IPS-20b (cell line): ENCODE results near the gene RAB25.
A peak's percentile ranks its signal among the peaks of the same experiment; 100 is the strongest.

Experiments used
- H3K27ac ChIP-seq: one replicate; pipeline ENCODE4 v1.5.1; 2013; ENCODE audit warnings: low read length
- H3K27me3 ChIP-seq: 2 replicates; pipeline ENCODE4 v1.6.1; 2013; ENCODE audit warnings: mild to moderate bottlenecking, low read length, inconsistent platforms; ENCODE audit not compliant: insufficient read depth
- H3K36me3 ChIP-seq: 2 replicates; pipeline ENCODE4 v1.6.1; 2013; ENCODE audit warnings: low read depth, mild to moderate bottlenecking, inconsistent platforms, low read length, moderate library complexity; ENCODE audit not compliant: insufficient read depth
- H3K4me1 ChIP-seq: 2 replicates; pipeline ENCODE4 v1.6.1; 2013; ENCODE audit warnings: mild to moderate bottlenecking, control low read depth, inconsistent platforms, low read length, moderate library complexity; ENCODE audit not compliant: insufficient read depth
- H3K4me3 ChIP-seq: 2 replicates; pipeline ENCODE4 v1.5.1; 2013; ENCODE audit warnings: mild to moderate bottlenecking, low read length, inconsistent platforms
- H3K9ac ChIP-seq: 2 replicates; pipeline ENCODE4 v1.6.1; 2013; ENCODE audit warnings: low read depth, mild to moderate bottlenecking, inconsistent platforms, low read length, moderate library complexity
- H3K9me3 ChIP-seq: 2 replicates; pipeline ENCODE4 v1.6.1; 2013; ENCODE audit warnings: mild to moderate bottlenecking, low read depth, low read length, inconsistent platforms; ENCODE audit not compliant: insufficient read depth

Gene RAB25

GRCh38 chr1:156081180-156081916 is 20.4 kb downstream of the RAB25 start:
- Histone ChIP-seq H3K9ac (peak overlapping the region; percentile 98), H3K27ac (peak overlapping the region; percentile 95)

GRCh38 chr1:156081917-156082308 is 21.0 kb downstream of the RAB25 start:
- peaks cover 26% of the 10 kb centered on the region for H3K36me3 ChIP-seq
- H3K27me3 ChIP-seq, result no peaks in the 10 kb centered on the region
- H3K4me3 ChIP-seq, result peak overlapping the region; percentile 99
- no peaks in the 10 kb centered on the region for H3K9me3 ChIP-seq
- peak overlapping the region; percentile 86 for H3K27ac ChIP-seq
- peak overlapping the region; percentile 89; the same call in 1 of the 2 replicates for H3K9ac ChIP-seq
- peaks cover 44% of the 10 kb centered on the region for H3K4me1 ChIP-seq

More at GRCh38 chr1:156081180-156081916, 20.4 kb downstream of the RAB25 start:
- H3K27me3 ChIP-seq, result no peaks in the 10 kb centered on the region
- H3K9me3 ChIP-seq, result no peaks in the 10 kb centered on the region
- H3K36me3 ChIP-seq, result peaks cover 30% of the 10 kb centered on the region
- peaks cover 42% of the 10 kb centered on the region for H3K4me1 ChIP-seq
- peak overlapping the region; percentile 99 for H3K4me3 ChIP-seq

- Histone ChIP-seq H3K9ac (peak within 1 kb of the TSS; percentile 98), H3K36me3 (peaks cover 20% of the 10 kb centered on the region), H3K4me3 (peak within 1 kb of the TSS; percentile 99), H3K4me1 (peaks cover 40% of the 10 kb centered on the region), H3K27ac (peak within 1 kb of the TSS; percentile 95), H3K9me3 (no peaks in the 10 kb centered on the region), H3K27me3 (no peaks in the 10 kb centered on the region)
Observed at GRCh38 chr1:156082309-156083091, 21.5 kb downstream of the RAB25 start, which contains the start of gene MEX3A. Gene MEX3A, minus strand, starts transcription at chr1:156082465. Its CDS starts 467 bp downstream, at chr1:156081998.

GRCh38 chr1:156083800-156084790 is 23.1 kb downstream of the RAB25 start:
- Histone ChIP-seq H3K27me3 (no peaks in the 10 kb centered on the region), H3K27ac (no peak overlapping the region), H3K4me3 (peak overlapping the region; percentile 99), H3K4me1 (peaks cover 25% of the 10 kb centered on the region; the same call in 1 of the 2 replicates), H3K36me3 (peaks cover 5% of the 10 kb centered on the region; the same call in 1 of the 2 replicates), H3K9me3 (no peaks in the 10 kb centered on the region), H3K9ac (peak overlapping the region; percentile 89; the same call in 1 of the 2 replicates)

- Histone ChIP-seq H3K27ac (no peak overlapping the region), H3K9me3 (no peaks in the 10 kb centered on the region), H3K27me3 (no peaks in the 10 kb centered on the region), H3K4me1 (peaks cover 29% of the 10 kb centered on the region; the same call in 1 of the 2 replicates), H3K9ac (peak overlapping the region; percentile 15; the same call in 1 of the 2 replicates), H3K4me3 (peak overlapping the region; percentile 41; the same call in 1 of the 2 replicates), H3K36me3 (no peaks in the 10 kb centered on the region)
Observed at GRCh38 chr1:156086256-156086662, 25.3 kb downstream of the RAB25 start.

- H3K36me3 ChIP-seq, result peaks cover 5% of the 10 kb centered on the region; the same call in 1 of the 2 replicates
Observed at GRCh38 chr1:156089704-156090103, 28.7 kb downstream of the RAB25 start.

GRCh38 chr1:156090138-156090839 is 29.3 kb downstream of the RAB25 start:
- no peaks in the 10 kb centered on the region for H3K27me3 ChIP-seq
- no peak overlapping the region for H3K9ac ChIP-seq
- H3K27ac ChIP-seq, result no peak overlapping the region
- peaks cover 5% of the 10 kb centered on the region; the same call in 1 of the 2 replicates for H3K36me3 ChIP-seq
- H3K4me1 ChIP-seq, result peaks cover 21% of the 10 kb centered on the region; the same call in 1 of the 2 replicates
- no peak overlapping the region for H3K4me3 ChIP-seq
- H3K9me3 ChIP-seq, result no peaks in the 10 kb centered on the region

More at GRCh38 chr1:156089704-156090103, 28.7 kb downstream of the RAB25 start:
- no peak overlapping the region for H3K9ac ChIP-seq
- no peaks in the 10 kb centered on the region for H3K27me3 ChIP-seq
- H3K27ac ChIP-seq, result no peak overlapping the region
- H3K4me1 ChIP-seq, result peaks cover 24% of the 10 kb centered on the region; the same call in 1 of the 2 replicates
- no peak overlapping the region for H3K4me3 ChIP-seq
- no peaks in the 10 kb centered on the region for H3K9me3 ChIP-seq

- Histone ChIP-seq H3K9me3 (no peaks in the 10 kb centered on the region), H3K4me3 (no peak overlapping the region), H3K27ac (no peak overlapping the region), H3K4me1 (peaks cover 21% of the 10 kb centered on the region; the same call in 1 of the 2 replicates), H3K9ac (no peak overlapping the region), H3K36me3 (peaks cover 5% of the 10 kb centered on the region; the same call in 1 of the 2 replicates), H3K27me3 (no peaks in the 10 kb centered on the region)
Observed at GRCh38 chr1:156090840-156091188, 29.9 kb downstream of the RAB25 start.

GRCh38 chr1:156091610-156092009 is 30.6 kb downstream of the RAB25 start:
- Histone ChIP-seq H3K27ac (no peak overlapping the region), H3K4me1 (peaks cover 14% of the 10 kb centered on the region), H3K9me3 (no peaks in the 10 kb centered on the region), H3K27me3 (no peaks in the 10 kb centered on the region), H3K4me3 (no peak overlapping the region), H3K36me3 (peaks cover 5% of the 10 kb centered on the region; the same call in 1 of the 2 replicates), H3K9ac (no peak overlapping the region)

GRCh38 chr1:156095906-156096508 is 35.0 kb downstream of the RAB25 start:
- Histone ChIP-seq H3K4me1 (peaks cover under 1% of the 10 kb centered on the region), H3K9me3 (no peaks in the 10 kb centered on the region), H3K9ac (no peak overlapping the region), H3K36me3 (peaks cover 5% of the 10 kb centered on the region; the same call in 1 of the 2 replicates), H3K27ac (no peak overlapping the region), H3K4me3 (no peak overlapping the region), H3K27me3 (no peaks in the 10 kb centered on the region)
